Sigmoid colon (tissue), 4 donors: ENCODE measurements around the gene ISOC1.

ENCODE experiments used
- CTCF ChIP-seq, 4 experiments: fragments of 450-650 bp in 3 of 4; fragments of 200-600 bp in 1 of 4; IDR thresholded peaks; one replicate each; pipeline ENCODE4 v1.5.1; 2016 to 2019; ENCODE audit warnings: antibody characterized with exemption in 4 of 4, mild to moderate bottlenecking in 3 of 4, moderate library complexity in 2 of 4
- EP300 ChIP-seq, 4 donors: sonication (generic); formaldehyde crosslinking; IDR thresholded peaks; one replicate each; pipeline ENCODE4 v1.6.1; 2017; ENCODE audit warnings: antibody characterized with exemption in 4 of 4
- POLR2A ChIP-seq, 2 donors: fragments of 450-650 bp; IDR thresholded peaks; one replicate each; pipeline ENCODE4 v1.6.1; 2016; ENCODE audit warnings: antibody characterized with exemption in 2 of 2, mild to moderate bottlenecking in 2 of 2, moderate library complexity in 2 of 2
- POLR2AphosphoS5 ChIP-seq, 4 donors: sonication (generic); formaldehyde crosslinking; IDR thresholded peaks; one replicate each; pipeline ENCODE4 v1.6.1; 2017; ENCODE audit warnings: antibody characterized with exemption in 4 of 4

DNA sequence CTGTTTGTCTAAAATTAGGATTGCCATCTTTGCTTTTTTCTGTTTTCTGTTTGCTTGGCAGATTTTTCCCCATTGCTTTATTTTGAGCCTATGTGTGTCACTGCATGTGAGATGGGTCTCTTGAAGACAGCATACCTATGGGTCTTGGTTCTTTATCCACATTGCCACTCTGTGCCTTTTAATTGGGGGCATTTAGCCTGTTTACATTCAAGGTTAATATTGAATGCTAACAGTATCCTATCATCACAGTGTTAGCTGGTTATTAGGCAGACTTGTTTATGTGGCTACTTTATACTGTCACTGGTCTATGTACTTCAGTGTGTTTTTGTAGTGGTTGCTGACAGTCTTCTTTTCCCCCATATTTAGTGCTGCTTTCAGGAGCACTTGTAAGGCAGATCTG is 67.3 kb downstream of the ISOC1 start:
- TF ChIP-seq POLR2A (IDR thresholded peaks at IDR 0.05) (no peak), CTCF (IDR thresholded peaks at IDR 0.05) (no peak), EP300 (IDR thresholded peaks at IDR 0.05) (no peak), POLR2AphosphoS5 (IDR thresholded peaks at IDR 0.05) (no peak)
